Renal cortical epithelial cell (primary cell): Measurements from ENCODE around the gene PVRIG. TPM values are rescaled to one million over a fixed set of nuclear protein-coding genes. Genes with fewer than 3 reads are reported as not detected.
"Not testable (repeated sequence)": the region's sequence is repeated elsewhere in the genome, so short reads cannot be mapped to it uniquely, and the experiment has no call there.

ENCODE experiments used
- DNase-seq: peaks from one replicate; pipeline ENCODE4 v3.0.0-alpha.2; 2011; ENCODE audit warnings: low read depth
- total RNA-seq: library from RNA; depleted of rRNA; stranded (reverse); fragments of >200 nt; gene quantifications from 2 replicates; pipeline ENCODE4 v1.2.3, GENCODE V29; 2014

The PVRIG gene
- total RNA-seq, 1 donor from 2014 or later = not detected

DNA sequence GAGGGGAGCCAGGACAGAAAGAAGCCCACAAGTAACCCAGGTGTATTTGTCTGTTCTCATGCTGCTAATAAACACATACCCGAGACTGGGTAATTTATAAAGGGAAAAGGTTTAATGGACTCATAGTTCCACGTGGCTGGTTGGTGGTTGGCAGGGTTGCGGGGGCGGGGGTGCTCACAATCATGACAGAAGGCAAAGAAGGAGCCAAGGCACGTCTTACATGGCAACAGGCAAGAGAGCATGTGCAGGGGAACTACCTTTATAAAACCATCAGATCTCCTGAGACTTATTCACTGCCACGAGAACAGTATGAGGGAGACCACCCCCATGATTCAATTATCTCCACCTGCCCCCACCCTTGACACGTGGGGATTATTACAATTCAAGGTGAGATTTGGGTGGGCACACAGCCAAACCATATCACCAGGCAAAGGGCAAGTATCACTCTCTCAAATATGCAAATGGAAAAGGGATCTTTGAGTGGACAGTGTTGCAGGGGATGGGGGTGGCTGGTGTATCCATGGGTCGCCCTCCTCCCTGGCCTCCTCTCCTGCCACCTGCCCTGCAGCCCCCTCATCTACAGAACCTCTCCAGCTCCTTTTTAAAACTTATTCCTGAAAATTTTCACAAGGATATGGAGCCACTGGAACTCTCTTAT is 15.0 kb downstream of the PVRIG start:
- DNase-seq = peak; percentile 7

DNA sequence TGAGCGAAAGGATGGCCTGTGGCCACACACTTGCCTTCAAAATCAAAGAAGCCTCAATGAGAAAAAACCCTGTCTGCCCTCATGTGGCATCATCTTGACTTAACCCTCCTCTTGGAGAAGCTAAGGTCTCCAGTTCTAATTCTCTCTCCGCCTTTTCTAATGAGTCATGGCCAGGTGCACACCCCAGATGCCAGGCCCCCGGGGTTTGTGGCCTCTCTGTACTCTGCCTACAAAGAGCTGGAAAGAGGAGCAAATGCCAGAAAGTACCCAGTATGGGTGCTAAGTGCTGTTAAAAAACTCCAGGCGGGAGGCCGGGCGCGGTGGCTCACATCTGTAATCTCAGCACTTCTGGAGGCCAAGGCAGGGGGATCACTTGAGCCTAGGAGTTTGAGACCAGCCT is 20.2 kb downstream of the PVRIG start:
- not testable (repeated sequence) for DNase-seq

DNA sequence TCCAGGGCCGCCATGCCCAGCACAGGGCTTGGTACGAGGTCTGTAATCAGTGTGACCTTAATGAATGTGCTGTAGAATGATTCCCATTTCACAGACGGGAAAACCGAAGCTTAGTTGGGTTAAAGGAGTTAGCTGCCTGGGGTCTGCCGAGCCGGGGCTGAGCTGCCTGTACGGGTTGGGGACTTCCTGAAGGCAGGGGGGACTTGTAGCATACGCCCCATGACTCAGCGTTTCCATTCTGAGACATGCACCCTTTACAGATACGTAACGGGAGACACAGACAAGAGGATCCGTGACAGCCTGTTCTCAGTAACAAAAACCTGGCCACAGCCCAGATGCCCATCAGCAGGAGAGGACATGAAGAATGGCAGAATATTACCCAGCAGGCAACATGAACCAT is 23.6 kb downstream of the PVRIG start:
- not testable (repeated sequence) for DNase-seq

DNA sequence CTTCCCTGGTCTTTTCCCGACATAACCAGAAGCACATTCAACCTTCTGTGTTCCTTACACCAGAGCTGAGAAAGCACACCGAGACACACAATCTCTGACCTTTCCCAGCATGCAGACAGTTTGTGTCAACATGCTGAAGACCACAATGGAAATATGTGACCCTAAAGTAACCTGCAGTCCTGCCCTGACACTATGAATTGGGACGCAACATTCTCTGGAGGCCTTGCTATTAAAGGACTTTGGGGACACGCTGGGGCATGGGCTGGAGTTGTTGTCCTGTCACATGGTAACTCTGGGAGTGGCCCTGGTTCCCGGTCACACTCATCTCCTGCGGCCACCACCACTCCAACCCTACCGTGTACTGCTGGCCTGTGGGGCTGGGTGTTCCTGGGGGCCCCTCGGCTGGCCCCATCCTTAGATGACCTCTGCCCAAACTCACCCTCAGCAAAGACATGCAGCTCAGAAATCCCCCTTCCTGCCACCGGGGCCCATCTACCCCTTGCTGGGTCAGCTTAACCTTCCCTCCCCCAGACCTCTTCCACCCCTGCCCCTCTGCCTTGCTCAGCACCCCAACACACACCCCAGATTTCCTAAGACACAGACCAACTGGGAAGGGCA is 25.3 kb downstream of the PVRIG start:
- peak; percentile 13 for DNase-seq

DNA sequence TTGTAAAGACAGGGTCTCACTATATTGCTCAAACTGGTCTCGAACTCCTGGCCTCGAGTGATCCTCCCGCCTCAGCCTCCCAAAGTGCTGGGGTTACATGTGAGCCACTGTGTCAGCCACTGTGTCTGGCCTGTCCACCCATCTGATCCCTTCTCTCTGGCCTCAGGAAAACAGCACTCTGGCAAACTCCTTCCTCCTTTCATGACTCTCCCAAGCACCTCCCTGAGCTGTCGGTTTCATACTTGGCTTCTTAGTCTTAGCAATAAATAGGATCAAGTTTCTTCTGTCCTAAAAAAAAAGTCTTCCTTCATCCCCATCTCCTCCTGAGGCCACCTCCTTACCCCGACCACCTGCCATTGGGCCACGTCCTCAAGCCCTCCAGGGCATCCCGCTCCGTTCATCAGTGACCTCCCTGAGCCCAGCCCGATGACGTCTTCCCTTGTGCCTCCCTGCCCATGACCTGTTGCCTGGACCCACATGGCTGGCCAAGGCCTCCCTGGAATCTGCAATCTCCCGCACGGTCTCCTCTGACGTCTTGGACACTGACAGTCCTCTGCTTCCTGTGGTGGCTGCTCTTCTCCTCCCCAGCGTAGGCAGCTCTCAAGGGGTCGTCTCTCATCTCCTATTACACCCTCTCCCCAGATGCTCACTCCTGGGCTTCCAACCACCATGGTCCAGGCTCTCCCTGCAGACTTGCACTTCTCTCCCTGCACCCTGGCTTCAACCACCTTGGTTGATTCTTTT is 26.5 kb downstream of the PVRIG start:
- DNase-seq = not testable (repeated sequence)

DNA sequence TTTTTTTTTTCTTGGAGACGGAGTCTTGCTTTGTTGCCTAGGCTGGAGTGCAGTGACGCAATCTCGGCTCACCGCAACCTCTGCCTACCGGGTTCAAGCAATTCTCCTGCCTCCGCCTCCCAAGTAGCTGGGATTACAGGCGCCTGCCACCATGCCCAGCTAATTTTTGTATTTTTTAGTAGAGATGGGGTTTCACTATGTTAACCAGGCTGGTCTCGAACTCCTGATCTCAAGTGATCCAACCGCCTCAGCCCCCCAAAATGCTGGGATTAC is 27.1 kb downstream of the PVRIG start:
- DNase-seq = not testable (repeated sequence)

DNA sequence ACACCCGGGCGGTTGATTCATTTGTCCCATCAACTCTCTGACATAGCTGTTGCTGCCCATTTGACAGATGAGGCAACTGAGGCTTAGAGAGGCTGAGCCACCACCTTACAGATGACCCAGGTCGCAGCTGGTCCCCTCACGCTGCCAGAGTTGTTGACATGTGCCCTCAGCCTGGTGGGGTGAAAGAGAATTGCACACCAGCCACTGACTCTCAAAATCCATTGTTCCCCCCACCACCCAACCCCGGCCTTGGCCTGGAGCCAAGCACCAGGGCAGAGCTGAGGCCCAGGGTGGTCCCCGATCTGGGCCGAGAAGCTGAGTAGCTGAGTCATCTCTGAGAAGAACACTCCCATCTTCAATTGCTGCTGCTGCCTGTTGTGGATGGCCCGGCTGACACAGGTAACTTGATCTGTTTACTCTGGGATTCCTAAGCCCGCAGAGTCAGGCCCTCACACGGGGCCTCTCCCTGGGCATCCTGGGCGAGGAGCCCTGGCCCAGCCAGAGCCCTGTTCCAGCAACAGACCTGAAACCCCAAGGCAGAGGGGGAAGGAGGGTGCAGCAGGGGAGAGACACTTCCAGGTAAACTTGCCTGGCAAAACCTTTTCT is 27.5 kb downstream of the PVRIG start:
- DNase-seq = peak; percentile 80

DNA sequence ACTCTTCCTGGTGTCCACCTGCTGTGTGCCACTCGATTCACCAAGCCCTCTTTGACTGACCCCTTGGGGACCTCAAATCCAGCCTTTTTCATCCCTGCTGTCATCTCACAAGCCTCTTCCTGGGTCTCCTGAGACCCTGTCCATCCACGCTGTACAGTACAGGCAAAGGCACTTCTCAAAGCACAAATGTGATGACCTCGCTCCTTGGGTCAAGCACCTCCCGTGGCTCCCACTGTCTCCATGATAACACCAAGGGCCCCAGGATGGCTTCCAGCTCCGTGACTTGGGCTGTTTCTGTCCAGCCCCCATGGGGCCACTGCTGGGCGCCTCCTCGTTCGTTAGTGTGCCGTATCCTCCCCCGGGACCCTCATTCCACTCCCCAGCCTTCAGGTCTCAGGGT is 28.7 kb downstream of the PVRIG start:
- no peak for DNase-seq

DNA sequence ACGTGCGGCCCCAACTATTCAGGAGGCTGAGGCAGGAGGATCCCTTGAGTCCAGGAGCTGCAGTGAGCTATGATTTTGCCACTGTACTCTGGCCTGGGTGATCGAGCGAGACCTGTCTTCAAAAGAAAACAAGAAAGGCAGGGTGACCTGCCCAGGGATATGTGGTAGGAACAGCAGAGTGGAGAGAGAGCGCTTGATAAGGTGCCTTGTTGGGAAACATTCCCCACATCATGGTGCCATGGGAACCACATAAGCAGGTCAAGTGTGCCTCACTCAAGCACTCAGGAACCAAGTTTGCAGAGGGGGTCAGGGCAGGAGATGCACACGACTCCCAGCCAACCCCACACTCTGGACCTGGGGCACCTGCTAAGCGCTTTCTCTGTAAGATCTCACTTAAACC is 37.3 kb downstream of the PVRIG start:
- no peak for DNase-seq

DNA sequence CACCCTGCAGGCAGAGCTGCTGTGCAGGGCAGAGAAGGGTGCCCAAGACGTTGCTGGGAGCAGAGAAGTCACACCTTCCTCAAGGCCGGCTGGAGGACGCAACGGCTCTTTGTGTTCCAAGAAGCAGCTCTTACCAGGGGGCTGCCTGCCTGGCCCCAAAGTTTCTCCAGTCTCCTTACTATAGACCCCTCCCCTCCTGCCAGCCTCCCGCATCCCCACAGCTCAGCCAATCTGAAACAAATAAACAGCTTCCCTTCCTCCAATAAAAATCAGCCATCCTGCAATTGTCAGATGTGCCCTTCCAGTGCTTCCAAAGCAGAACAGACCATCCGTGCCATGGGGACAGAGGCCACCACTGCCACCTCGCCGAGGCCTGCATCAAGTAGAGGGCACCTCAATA is 40.2 kb downstream of the PVRIG start:
- not testable (repeated sequence) for DNase-seq

DNA sequence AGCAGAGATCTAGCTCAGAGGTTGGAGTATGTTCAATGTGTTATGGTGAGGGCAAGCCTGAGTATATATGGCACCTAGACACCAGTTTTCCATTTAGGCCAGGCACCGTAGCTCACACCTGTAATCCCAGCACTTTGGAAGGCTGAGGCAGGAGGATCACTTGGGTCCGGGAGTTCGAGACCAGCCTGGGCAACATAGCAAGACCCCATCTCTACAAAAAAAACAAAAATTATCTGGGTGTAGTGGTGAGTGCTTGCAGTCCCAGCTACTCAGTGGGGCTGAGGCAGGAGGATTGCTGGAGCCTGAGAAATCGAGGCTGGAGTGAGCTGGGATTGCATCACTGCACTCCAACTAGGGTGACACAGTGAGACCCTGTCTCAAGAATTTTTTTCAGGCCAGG is 43.1 kb downstream of the PVRIG start:
- not testable (repeated sequence) for DNase-seq

DNA sequence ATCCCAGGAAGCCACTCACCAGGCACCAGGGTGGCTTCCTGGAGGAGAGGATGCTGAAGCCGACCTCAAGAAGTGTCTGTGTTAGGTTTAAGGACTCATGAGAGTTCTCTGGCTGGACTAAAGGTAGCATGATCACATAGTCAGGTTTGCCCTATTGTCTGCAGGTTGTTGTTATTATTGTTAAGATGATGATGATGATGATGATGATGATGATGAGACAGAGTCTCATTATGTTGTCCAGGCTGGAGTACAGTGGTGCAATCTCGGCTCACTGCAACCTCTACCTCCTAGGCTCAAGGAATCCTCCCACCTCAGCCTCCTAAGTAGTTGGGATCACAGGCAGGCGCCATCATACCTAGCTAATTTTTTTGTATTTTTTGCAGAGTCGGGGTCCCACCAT is 44.5 kb downstream of the PVRIG start:
- DNase-seq = not testable (repeated sequence)

DNA sequence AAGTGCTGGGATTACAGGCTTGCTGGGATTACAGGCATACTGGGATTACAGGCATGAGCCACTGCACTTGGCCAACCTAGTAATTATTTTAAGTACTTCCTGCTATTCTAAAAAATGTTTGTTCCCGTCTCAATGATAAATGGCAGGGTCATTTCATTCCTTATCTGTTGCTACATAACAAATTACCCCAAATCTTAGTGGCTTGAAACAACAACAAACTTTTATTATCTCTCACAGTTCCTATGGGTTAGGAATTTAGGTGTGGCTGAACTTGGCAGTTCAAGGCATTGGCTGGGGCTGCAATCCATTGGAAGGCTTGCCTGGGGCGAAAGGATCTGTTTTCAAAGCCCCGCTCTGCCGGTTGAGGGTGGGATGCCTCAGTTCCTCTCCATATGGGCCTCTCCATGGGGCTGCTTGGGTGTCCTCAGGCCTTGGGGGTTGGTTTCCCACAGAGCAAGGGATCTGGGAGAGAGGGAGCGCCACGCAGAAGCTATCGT is 45.0 kb downstream of the PVRIG start:
- not testable (repeated sequence) for DNase-seq

DNA sequence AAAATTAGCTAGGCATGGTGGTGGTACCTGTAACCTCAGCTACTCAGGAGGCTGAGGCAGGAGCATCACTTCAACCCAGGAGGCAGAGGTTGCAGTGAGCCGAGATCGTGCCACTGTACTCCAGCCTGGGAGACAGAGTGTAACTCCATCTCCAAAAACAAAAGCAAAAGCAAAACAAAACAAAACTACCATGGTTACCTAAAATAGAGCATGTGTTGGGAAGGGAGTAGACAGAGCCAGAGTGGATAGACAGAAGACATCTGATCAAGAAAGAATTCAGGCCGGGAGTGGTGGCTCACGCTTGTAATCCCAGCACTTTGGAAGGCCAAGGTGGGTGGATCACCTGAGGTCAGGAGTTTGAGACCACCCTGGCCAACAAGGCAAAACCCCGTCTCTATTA is 46.1 kb downstream of the PVRIG start:
- DNase-seq = not testable (repeated sequence)

DNA sequence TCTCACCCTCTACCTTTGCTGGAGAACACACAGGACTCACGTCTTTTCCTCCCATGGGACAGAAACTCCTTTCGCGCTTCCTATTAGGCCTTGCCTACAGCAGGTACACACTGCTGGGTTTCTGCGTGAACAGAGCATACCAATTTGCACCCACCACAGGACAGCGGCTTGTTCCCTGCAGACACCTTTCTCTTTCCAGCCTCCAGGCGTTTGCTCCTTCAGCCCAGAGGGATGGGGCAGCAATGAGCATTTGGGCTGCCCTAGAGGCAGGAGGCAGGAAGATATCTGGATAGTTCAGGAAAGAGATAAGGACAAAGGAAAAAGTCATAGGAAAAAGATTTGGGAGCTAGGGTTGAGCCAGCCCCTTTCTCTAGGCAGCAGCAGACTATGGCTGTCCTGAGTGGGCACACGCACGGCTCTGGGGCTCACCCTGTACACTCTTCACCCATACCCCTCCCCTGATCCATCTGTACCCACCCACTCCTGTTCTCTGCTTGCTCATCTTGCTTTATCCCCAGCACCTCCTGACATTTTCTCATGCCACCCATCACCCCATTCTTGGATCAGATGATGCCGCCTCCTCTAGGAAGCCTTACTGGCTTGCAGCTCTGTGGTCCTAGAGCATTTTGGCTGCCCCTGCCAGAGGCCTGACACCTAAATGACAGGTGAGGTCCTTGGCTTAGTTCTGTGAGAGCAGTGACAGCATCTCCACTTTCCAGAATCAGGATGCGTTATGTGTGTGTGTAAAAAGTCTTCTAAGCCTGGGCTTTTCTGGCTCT is 47.0 kb downstream of the PVRIG start:
- no peak for DNase-seq

DNA sequence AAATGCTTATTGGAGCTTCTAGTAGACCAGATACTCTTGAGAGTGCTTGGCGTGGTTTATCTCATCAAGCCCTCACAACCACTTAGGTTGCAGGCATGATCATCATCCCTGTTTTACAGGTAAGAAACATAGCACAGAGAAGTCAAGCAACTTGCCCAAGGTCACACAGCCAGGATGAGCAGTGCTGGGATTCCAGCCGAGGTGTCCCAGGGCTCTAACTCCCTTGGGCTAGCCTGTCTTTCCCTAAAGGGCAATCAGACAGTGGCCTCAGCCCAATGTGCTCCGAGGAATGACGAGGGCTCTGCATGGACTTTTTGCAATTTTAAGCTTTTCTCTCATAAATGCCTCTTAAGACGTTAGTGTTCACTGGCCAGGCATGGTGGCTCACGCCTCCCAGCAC is 47.9 kb downstream of the PVRIG start:
- DNase-seq = no peak

DNA sequence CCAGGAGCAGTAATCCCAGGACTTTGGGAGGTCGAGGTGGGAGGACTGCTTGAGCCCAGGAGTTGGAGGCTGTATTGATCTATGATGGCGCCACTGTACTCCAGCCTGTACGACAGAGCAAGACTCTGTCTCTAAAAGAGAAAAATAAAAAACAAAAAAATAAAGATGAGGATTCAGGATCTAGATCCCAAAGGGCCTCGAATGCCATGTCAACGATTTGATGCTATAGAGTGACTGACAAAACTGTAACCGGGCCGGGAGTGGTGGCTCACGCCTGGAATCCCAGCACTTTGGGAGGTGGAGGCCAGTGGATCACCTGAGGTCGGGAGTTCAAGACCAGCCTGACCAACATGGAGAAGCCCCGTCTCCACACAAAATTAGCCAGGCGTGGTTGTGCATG is 49.1 kb downstream of the PVRIG start:
- not testable (repeated sequence) for DNase-seq

DNA sequence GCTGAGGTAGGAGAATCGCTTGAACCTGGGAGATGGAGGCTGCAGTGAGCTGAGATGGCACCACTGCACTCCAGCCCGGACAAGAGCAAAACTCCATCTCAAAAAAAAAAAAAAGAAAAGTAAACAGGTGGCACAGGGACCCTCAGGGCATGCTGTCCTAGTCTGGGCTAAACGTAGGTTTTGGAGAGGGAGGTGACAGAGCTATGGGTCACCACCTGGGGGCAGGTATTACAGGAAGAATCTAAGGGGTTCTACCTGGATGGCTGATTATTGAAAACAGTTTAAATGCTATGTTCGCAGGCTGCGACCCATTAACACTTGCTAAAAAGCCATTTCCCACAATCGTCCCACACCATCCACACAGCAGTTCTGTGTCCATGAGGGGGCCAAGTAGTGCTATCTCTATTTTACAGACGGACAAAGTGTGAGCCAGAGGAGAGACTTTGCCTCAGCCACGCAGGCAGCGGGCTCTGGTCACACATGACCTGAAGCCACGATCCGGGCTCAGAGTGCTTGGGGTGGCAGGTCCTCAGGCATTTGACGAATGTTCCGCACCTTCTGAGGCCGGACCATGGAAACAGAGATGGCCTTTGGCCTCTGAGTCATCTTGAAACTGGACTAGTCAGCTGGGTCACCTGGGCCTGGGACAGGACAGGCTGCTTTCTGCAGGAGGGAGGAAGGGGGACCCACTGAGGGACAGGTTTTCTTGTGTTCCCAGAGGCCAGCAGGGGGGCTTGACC is 49.7 kb downstream of the PVRIG start:
- DNase-seq = peak; percentile 84

DNA sequence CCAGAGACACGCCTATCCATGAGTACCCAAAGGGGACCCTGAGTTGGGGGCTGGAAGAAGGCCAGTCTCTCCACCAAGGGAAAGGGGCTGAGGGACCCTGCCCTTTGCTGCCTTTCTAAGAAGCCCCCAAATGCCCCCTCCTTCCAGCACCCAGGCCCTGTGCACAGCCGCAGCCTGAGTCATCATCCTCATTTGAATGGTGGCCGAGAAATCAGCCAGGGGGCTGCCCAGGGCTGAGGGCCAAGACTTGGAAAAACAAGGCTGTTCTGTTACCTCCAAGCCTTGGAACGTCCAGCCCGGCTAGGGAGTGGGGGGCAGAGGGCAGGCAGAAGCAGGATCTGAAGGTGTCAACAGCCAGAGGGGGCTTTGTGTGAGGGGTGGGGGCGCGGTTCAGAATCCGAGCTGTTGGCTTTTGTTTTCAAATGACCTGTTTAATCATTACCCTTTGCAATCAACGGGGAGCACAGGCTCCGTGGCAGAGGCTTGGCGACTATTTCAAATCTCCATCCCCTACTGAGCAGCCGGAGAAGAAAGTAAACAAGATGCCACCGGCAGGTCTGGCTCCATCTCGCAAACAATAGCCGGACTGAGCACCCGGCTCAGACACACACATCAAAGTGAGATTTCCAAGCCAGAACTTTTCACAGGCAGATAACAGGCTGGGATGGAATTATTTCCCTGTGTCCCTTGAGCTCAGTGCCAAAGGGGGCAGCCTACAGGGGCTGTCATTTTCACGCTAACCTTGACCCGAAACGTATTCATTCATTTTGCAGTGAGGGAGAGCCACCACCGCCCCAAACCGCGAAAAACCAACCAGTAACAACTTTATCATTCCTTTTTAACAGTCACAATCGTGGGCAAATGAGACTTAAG is 50.5 kb downstream of the PVRIG start:
- DNase-seq = peak; percentile 76
